ENCODE measurements around the gene FARSB.

- TF ChIP-seq CTCF (IDR thresholded peaks at IDR 0.05; ENCODE audit: insufficient read depth, low read depth, low read length) = no peak
- TF ChIP-seq EZH2 (IDR thresholded peaks at IDR 0.05; ENCODE audit: insufficient read depth, low read length) = no peak
These were observed 63.7 kb downstream of the FARSB start for GRCh38 chr2:222592176-222592575.
